Left ventricle myocardium inferior (tissue), 1 donor: Measurements from ENCODE around the gene WTIP. TPM values are rescaled to one million over a fixed set of nuclear protein-coding genes. Genes with fewer than 3 reads are reported as not detected.
"Not testable (repeated sequence)": the region's sequence is repeated elsewhere in the genome, so short reads cannot be mapped to it uniquely, and the experiment has no call there.

ENCODE experiments used
- DNase-seq: peaks from one replicate; pipeline ENCODE4 v3.0.0-alpha.2; 2020
- H3K27ac ChIP-seq: fragments of 200-600 bp; replicated peaks from 2 replicates; pipeline ENCODE4 v1.8.0; 2021
- H3K27me3 ChIP-seq: fragments of 200-600 bp; 2 replicates; pipeline ENCODE4 v1.8.0; 2021; ENCODE audit warnings: low read depth
- H3K36me3 ChIP-seq: fragments of 200-600 bp; 2 replicates; pipeline ENCODE4 v1.8.0; 2021
- H3K4me1 ChIP-seq: fragments of 200-600 bp; 2 replicates; pipeline ENCODE4 v1.8.0; 2021
- H3K4me3 ChIP-seq: fragments of 200-600 bp; 2 replicates; pipeline ENCODE4 v1.8.0; 2021; ENCODE audit warnings: mild to moderate bottlenecking, moderate library complexity
- H3K9me3 ChIP-seq: fragments of 200-600 bp; replicated peaks from 2 replicates; pipeline ENCODE4 v1.8.0; 2021
- intact Hi-C: fragments of 100-400 bp; cut with micrococcal nuclease; formaldehyde crosslinking; loops from one replicate; pipeline ENCODE4 v1.11.0; 2022
- total RNA-seq: library from RNA; stranded (reverse); fragmentation: NEBNext Ultra II Directional; extraction: Animal tissue kit (Norgen Biotek cat#: 25700); gene quantifications from one replicate; pipeline ENCODE4 v1.2.1, GENCODE V29; 2021
- TF ChIP-seq, protein P1 (sequence below): fragments of 200-600 bp; IDR thresholded peaks from 2 replicates; pipeline ENCODE4 v1.8.0; 2021; ENCODE audit warnings: antibody characterized with exemption, mild to moderate bottlenecking, borderline replicate concordance
- donor health status: DM: no; HTN: yes; CAD: no; lungs with severe emphysema.

Gene WTIP
- total RNA-seq, 1 donor from 2014 or later: 19.5 TPM

DNA sequence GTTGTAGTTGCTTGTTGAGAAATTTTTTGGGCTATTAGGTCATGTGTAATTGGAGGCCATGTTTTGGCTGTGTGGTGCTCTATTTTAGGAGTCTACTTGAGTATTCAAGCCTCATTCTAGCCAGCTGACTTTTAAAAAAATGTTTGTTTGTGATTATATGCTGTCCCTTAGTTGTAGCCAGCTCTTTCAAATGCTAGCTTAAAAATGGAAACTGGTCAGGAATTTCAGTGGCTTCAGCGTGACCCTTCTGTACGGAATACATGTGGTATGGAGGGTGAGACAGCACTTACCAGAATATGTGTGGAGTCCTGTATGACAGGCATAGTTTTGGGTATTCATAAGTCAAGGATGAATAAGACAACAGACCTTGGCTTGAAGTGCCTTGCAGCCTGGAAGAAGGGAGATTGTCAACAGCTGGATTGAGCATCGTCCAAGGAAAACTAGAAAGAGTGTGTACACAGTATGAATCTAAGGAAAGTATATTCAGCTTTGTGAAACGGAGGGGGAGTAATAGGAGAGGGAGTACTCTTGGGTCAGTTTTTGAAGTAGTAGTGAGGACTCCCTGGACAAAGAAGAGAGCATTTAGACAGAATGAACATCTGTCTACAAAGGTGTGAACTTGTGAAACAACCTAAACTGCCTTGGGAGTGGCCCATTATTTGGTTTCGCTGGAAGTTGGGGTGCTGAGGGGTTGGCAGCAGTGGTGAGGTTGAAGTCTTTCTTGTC lies 20.0 kb upstream of the WTIP start:
- no peaks in the 10 kb centered on the region for H3K27me3 ChIP-seq
- H3K27ac ChIP-seq: peak overlapping the region; percentile 81
- H3K4me1 ChIP-seq: peaks cover 58% of the 10 kb centered on the region
- H3K4me3 ChIP-seq: no peak overlapping the region
- peaks cover 89% of the 10 kb centered on the region for H3K36me3 ChIP-seq
- intact Hi-C loops: no loop called here
- no peaks in the 10 kb centered on the region for H3K9me3 ChIP-seq
- no peak for DNase-seq
- TF ChIP-seq, protein P1, sequence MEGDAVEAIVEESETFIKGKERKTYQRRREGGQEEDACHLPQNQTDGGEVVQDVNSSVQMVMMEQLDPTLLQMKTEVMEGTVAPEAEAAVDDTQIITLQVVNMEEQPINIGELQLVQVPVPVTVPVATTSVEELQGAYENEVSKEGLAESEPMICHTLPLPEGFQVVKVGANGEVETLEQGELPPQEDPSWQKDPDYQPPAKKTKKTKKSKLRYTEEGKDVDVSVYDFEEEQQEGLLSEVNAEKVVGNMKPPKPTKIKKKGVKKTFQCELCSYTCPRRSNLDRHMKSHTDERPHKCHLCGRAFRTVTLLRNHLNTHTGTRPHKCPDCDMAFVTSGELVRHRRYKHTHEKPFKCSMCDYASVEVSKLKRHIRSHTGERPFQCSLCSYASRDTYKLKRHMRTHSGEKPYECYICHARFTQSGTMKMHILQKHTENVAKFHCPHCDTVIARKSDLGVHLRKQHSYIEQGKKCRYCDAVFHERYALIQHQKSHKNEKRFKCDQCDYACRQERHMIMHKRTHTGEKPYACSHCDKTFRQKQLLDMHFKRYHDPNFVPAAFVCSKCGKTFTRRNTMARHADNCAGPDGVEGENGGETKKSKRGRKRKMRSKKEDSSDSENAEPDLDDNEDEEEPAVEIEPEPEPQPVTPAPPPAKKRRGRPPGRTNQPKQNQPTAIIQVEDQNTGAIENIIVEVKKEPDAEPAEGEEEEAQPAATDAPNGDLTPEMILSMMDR: no peak

DNA sequence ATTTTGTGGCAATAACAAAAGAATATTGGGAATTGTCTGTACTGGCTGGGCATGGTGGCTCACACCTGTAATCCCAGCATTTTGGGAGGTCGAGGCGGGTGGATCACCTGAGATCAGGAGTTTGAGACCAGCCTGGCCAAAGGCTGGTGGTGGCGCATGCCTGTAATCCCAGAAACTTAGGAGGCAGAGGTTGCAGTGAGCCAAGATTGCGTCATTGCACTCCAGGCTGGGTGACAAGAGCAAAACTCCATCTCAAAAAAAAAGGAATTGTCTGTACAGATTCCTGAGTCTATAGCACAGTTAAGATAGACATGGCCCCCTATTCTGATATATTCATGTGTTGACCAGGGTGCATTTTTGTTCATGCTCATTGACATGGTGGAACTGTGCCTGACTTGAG lies 16.8 kb upstream of the WTIP start:
- peaks cover 52% of the 10 kb centered on the region for H3K4me1 ChIP-seq
- H3K36me3 ChIP-seq: peaks cover 95% of the 10 kb centered on the region
- H3K27me3 ChIP-seq, H3K4me3 ChIP-seq, H3K27ac ChIP-seq, intact Hi-C loops, H3K9me3 ChIP-seq, DNase-seq: not testable (repeated sequence)

DNA sequence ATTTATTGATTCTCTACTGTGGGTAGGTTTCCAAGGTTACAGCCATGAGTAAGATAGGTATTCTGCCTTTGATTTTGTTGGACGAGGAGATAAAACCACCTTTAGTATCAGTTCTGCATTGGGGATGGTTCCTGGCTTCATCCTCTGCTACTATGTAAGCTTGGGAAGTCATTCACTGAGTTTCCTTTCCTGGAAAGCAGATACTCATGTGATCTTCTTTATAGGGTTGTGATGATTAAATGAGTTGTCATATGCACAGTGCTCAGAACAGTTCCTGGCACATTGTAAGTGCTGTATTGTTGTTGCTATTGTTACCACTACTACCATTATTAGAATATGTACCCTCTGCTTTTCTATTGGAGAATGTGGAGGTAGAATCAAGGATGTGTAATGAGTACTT lies 13.1 kb upstream of the WTIP start:
- TF ChIP-seq, protein P1: no peak
- Histone ChIP-seq H3K4me1 (peaks cover 17% of the 10 kb centered on the region), H3K9me3 (no peaks in the 10 kb centered on the region), H3K27ac (peak overlapping the region; percentile 6), H3K4me3 (no peak overlapping the region), H3K36me3 (peaks cover 93% of the 10 kb centered on the region), H3K27me3 (no peaks in the 10 kb centered on the region)
- no peak for DNase-seq
- intact Hi-C loops: no loop called here

DNA sequence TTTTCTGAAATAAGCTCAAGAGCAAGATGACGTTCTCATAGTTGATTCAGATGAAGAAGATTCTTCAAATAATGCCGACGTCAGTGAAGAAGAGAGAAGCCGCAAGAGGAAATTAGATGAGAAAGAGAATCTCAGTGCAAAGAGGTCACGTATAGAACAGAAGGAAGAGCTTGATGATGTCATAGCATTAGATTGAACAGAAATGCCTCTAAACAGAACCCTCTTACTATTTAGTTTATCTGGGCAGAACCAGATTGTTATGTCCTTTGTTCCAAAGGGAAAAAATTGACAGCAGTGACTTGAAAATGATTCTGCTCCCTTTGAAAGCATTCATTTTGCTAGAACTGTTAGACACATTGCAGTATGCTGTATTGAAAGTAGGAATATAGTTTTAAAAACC lies 12.5 kb upstream of the WTIP start:
- Histone ChIP-seq H3K27ac (peak overlapping the region; percentile 6), H3K36me3 (peaks cover 89% of the 10 kb centered on the region)
- intact Hi-C loops: not testable (repeated sequence)

DNA sequence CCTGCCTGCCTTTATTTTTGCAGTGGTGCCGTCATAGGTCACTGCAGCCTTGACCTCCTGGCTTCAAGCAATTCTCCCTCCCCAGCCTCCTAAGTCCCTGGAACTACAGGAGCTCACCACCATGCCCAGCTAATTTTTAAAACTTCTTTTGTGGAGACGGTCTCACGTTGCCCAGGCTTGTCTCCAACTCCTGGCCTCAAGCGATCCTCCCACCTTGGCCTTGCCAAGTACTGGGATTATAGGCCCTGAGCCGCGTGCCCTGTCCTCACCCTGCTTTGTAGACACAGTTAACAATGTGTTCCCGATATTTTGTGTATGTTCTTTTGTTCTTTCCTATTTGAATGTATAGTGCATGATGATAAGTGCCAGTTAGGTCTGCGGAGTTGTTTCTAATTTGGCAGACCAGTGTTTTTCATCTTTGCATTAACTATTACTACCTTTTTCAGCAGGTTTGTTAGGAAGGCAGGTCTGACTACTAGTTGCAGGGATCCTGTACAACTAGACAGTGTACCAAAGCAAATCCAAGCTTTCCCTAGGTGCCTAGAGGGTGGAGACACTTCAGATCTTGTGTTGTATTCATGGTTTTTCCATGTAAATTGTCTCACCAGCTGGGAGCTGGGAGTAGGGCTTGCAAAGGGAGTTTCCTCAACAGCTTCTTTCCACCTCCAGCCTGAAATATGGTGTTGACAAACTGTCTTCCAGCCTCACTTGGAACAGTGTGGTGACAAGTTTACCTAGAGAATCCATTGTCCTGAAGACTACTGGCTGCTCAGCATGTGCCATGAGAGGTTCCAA lies 9.5 kb upstream of the WTIP start:
- intact Hi-C loops: no loop called here
- Histone ChIP-seq H3K27ac (no peak overlapping the region), H3K36me3 (peaks cover 61% of the 10 kb centered on the region), H3K4me3 (no peak overlapping the region), H3K9me3 (no peaks in the 10 kb centered on the region), H3K4me1 (peaks cover 20% of the 10 kb centered on the region), H3K27me3 (no peaks in the 10 kb centered on the region)
- TF ChIP-seq, protein P1: no peak
- no peak for DNase-seq

More for the DNA sequence above, 12.5 kb upstream of the WTIP start:
- H3K27me3 ChIP-seq, H3K9me3 ChIP-seq, DNase-seq, H3K4me3 ChIP-seq: not testable (repeated sequence)
- H3K4me1 ChIP-seq: peaks cover 17% of the 10 kb centered on the region

DNA sequence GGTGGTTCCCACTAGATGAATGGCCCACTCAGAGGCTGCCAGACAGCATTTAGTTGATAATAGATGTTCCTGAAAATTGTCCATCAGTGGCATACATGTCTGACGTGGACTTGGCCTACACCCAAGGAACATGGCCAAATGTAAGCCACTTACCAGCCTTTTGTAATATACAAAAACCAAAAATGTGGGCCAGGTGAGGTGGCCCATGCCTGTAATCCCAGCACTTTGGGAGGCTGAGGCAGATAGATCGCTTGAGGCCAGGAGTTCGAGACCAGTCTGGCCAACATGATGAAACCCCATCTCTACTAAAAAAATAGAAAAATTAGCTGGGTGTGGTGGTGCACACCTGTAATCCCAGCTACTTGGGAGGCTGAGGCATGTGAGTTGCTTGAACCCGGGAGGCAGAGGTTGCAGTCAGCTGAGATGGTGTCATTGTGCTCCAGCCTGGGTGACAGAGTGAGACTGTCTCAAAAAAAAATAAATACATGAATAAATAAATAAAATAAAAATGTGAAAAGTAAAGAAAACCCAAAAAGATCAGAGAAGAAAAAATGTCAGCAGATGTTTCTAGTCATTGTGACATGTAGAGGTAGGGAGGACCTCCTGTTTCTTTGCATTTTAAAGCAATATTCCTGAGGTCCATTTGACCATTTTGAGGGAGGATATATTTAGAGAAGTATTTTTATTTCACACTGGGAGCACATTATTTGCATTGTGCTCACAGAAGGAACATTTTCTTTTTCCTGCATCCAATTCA lies 7.1 kb upstream of the WTIP start:
- no peak overlapping the region for H3K4me3 ChIP-seq
- peaks cover 4% of the 10 kb centered on the region for H3K4me1 ChIP-seq
- peaks cover 40% of the 10 kb centered on the region for H3K36me3 ChIP-seq
- no peak overlapping the region for H3K27ac ChIP-seq
- DNase-seq: no peak
- no peaks in the 10 kb centered on the region for H3K27me3 ChIP-seq
- TF ChIP-seq, protein P1: no peak
- intact Hi-C loops: no loop called here
- H3K9me3 ChIP-seq: no peaks in the 10 kb centered on the region
